Measurements from ENCODE around the gene PSAP.
A peak's percentile ranks its signal among the peaks of the same experiment; 100 is the strongest.

PSAP gene

DNA sequence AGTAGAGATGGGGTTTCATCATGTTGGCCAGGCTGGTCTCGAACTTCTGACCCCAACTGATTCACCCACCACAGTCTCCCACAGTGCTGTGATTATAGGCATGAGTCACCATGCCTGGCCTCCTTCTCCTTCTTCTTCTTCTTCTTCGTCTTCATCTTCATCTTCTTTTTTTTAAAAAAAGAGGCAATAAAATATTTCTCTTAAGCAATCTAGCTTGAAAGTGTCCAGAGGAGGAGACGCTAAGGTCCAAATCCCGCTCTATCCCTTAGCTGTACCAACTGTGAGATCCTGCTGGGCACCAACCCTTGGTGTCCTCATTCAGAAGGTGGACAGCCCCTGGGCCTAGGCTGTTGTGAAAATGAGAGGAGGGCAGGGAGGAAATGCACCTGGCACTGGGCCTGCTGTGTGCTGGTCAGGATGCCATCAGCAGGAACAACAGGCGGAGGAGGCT lies 13.9 kb upstream of the PSAP start:
- TF ChIP-seq, protein P1, sequence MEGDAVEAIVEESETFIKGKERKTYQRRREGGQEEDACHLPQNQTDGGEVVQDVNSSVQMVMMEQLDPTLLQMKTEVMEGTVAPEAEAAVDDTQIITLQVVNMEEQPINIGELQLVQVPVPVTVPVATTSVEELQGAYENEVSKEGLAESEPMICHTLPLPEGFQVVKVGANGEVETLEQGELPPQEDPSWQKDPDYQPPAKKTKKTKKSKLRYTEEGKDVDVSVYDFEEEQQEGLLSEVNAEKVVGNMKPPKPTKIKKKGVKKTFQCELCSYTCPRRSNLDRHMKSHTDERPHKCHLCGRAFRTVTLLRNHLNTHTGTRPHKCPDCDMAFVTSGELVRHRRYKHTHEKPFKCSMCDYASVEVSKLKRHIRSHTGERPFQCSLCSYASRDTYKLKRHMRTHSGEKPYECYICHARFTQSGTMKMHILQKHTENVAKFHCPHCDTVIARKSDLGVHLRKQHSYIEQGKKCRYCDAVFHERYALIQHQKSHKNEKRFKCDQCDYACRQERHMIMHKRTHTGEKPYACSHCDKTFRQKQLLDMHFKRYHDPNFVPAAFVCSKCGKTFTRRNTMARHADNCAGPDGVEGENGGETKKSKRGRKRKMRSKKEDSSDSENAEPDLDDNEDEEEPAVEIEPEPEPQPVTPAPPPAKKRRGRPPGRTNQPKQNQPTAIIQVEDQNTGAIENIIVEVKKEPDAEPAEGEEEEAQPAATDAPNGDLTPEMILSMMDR (conservative IDR thresholded peaks at IDR 0.05): no peak
- no peak overlapping the region for H3K27ac ChIP-seq

DNA sequence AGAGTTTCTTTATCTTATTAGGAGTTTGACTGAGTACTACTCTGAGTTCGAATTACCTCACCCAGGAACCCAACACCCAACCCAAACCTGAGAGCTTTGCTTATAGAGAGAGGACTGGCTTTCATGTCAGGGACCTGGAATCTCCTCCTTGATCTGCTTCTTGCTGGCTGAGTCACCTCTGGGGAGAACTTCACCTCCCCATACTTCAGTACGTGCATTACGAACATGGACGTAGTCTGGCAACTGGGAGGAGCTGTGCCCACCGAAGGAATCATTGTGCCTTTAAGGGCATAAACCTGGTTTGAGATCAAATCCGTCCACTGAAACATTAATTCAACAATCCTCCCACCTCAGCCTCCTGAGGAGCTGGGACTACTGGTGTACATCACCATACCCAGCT lies 12.2 kb upstream of the PSAP start:
- H3K27ac ChIP-seq: no peak overlapping the region
- TF ChIP-seq, protein P1 (conservative IDR thresholded peaks at IDR 0.05): no peak

DNA sequence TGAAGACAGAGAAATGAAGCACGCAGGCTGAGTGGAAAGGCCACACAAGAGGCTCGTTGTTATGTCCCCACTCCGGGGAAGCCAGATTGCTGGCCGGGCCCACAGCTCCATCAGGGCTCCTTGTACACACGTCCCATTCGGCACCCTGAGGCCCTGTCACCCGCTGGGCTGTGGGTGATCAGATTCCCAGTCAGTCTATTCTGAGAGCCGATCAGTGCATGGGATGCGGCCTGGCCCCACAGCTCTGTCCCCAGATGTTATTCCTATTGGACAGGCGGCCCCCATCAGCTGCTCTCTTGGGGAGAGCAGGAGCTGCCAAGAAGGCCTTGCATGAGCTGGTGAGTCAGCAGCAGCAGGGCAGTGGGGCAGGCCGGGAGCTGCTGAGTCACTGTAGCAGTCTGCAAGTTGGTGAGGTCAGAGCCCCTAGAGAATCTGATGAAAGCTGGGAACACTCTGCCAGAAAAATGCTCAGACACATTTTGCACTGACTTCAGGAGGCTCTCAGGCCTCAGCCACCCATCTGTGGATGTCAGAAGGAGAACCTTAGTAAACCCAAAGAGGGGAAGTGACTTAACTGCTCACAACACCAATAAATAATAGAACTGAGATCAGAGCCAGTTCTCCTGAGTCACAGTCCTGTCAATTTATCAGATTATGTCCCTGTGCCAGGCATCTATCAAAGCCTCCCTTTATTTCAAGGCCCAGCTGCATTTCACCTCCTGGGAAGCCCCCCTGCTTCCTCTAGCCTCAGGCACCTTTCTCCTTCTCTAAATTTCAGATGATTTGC lies 9.4 kb upstream of the PSAP start:
- H3K27ac ChIP-seq: peak overlapping the region; percentile 70
- TF ChIP-seq, protein P1 (conservative IDR thresholded peaks at IDR 0.05): no peak

DNA sequence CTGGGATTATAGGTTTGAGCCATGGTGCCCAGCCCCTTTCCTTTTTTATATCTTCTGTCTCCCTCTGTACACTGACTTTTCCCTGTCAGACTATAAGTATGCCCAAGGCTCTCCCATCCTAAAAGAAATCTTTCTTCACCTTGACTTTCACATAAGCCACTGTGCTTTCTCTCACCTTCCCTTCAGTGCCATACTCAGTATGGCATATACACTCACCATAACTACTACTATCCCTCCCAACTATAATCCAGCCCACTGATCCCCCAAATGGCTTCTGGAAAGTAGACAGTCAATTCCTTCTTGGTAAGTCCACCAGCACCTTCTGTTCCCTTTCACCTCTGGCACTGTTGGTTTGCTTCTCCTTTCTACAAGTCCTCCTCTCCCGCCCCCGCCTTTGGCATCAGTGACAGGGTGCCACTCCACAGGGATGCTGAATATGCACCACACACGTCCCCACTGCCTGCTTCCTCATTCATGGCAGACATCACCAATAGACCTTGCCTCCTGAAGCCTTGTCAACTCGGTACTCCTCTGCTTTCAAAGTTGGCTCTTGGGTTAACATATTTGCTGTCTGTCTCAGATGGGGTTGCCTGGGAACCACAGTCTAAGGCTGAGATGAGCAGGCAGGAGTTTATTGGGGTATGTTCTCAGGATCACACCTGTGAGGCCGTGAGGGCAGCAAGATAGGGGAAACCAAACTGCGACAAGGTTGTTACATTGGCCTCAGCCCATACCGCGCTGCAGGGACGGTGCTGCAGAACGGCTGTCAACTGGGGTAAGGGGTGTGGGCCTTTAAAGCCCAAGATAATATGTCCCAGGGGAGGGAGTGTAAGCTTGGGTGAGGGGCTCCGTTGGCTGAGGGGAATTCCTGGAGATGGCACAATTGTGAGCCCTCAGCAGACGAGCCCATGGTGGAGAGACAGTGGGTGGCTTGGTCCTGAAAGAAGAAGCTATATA lies 7.2 kb upstream of the PSAP start:
- H3K27ac ChIP-seq: no peak overlapping the region
- TF ChIP-seq, protein P1 (conservative IDR thresholded peaks at IDR 0.05): no peak

- TF ChIP-seq, protein P1 (conservative IDR thresholded peaks at IDR 0.05): no peak
Observed at GRCh38 chr10:71856619-71857018, 5.6 kb upstream of the PSAP start.

DNA sequence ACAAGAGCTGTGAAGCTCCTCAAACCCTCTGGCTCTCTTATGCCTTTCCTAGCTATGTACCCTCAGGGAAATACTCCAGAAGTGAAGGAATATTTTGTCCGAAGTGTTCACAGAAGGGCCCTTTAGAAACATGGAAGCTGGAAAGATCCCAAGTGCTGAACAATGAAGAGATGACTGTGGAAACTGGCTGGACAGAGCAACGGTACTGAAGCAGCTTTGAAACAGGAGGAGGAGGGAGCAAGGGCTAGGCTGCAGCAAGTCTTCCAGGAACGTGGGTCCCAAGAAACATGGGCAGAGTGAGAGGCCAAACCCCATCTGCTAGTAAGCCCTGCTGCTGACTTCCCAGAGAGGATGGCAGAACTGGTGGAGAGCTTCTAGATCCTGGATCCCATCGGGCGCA lies 3.0 kb upstream of the PSAP start:
- TF ChIP-seq, protein P1 (conservative IDR thresholded peaks at IDR 0.05): no peak
- no peak overlapping the region for H3K27ac ChIP-seq

More at GRCh38 chr10:71856619-71857018, 5.6 kb upstream of the PSAP start:
- H3K27ac ChIP-seq: no peak overlapping the region

DNA sequence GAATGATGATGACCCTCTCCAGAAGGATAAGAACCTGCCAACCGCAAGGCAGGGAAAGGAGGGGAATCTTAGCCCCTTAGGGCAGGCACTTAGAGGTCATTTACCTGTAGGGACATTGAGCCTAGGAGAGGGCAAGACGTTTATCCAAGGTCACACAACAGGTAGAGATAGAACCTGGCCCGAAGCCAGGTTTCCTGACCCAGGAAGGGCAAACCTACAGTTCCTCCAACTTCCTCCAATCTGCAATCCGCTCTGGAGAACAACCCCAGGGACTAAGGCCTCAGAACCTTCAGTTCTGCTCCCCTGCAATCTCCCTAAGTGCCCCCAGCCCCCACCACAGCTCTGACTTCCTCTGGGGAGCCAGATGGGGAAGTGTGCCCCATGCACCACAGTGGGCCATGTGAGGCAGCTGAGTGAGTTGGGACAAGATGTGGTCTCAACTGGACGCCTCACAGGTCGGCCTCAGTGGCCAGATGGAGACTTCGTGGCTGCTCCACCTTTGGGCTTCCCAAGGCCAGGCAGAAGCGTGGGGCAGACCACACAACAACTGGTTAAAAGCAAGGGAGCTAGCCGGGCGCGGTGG lies 1.4 kb upstream of the PSAP start:
- TF ChIP-seq, protein P1 (conservative IDR thresholded peaks at IDR 0.05): no peak
- H3K27ac ChIP-seq: no peak overlapping the region

DNA sequence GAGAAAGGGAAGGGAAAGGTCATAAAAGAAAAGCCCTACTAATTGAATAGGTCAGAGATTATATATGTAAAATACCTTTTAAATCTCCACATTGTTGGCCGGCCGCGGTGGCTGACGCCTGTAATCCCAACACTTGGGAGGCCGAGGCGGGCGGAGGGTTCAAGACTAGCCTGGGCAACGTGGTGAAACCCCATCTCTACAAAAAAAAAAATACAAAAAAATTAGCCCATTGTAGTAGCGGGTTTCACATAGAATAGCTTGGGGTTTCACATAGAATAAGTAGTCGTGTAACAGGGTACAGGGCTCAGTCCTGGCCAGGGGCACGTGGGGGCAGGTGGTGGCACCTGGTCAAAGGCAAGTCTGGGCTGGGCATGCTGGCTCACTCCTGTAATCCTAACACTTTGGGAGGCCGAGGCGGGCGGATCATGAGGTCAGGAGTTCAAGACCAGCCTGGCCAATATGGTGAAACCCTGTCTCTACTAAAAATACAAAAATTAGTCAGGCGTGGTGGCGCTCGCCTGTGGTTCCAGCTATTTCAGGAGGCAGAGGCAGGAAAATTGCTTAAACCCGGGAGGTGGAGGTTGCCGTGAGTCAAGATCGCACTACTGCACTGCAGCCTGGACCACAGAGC lies 529 bp upstream of the PSAP start:
- H3K27ac ChIP-seq: peak overlapping the region; percentile 93
